GM23338 (cell line): Measurements from ENCODE around the gene HSPBP1. TPM values are rescaled to one million over a fixed set of nuclear protein-coding genes. Genes with fewer than 3 reads are reported as not detected.

Experiments used
- ATAC-seq: fragments of 200-7000 bp; cut with Tn5 transposase; 3 replicates; pipeline ENCODE4 v1.9.1; 2020
- DNase-seq: peaks from one replicate; pipeline ENCODE4 v3.0.0-alpha.2; 2015; ENCODE audit warnings: low spot score
- H2AFZ ChIP-seq: fragments of 200-600 bp; sonication (generic); 2 replicates; pipeline ENCODE4 v1.8.0; 2016; ENCODE audit warnings: antibody characterized with exemption, mild to moderate bottlenecking, moderate library complexity
- H3F3A ChIP-seq: fragments of 200-600 bp; sonication (generic); replicated peaks from 2 replicates; pipeline ENCODE4 v1.8.0; 2017; ENCODE audit warnings: antibody characterized with exemption, mixed run types, low read depth
- H3K27ac ChIP-seq: fragments of 200-600 bp; sonication (generic); 2 replicates; pipeline ENCODE4 v1.6.1; 2016; ENCODE audit warnings: low read depth
- H3K27me3 ChIP-seq: fragments of 200-600 bp; sonication (generic); 2 replicates; pipeline ENCODE4 v1.8.0; 2016; ENCODE audit warnings: mild to moderate bottlenecking, mixed run types, moderate library complexity; ENCODE audit not compliant: insufficient read depth
- H3K36me3 ChIP-seq: fragments of 200-600 bp; sonication (generic); 2 replicates; pipeline ENCODE4 v1.8.0; 2016; ENCODE audit warnings: mild to moderate bottlenecking; ENCODE audit not compliant: insufficient read depth
- H3K4me1 ChIP-seq: fragments of 200-600 bp; sonication (generic); 2 replicates; pipeline ENCODE4 v1.8.0; 2016; ENCODE audit warnings: mild to moderate bottlenecking, moderate library complexity; ENCODE audit not compliant: insufficient read depth
- H3K4me2 ChIP-seq: fragments of 200-600 bp; sonication (generic); 2 replicates; pipeline ENCODE4 v1.7.1; 2017; ENCODE audit warnings: mixed run types
- H3K4me3 ChIP-seq: fragments of 200-600 bp; sonication (generic); 2 replicates; pipeline ENCODE4 v1.6.1; 2016; ENCODE audit warnings: mixed run types
- H3K79me2 ChIP-seq: fragments of 200-600 bp; sonication (generic); replicated peaks from 2 replicates; pipeline ENCODE4 v1.8.0; 2017; ENCODE audit warnings: mild to moderate bottlenecking; ENCODE audit not compliant: insufficient read depth
- H3K9me2 ChIP-seq: fragments of 200-600 bp; sonication (generic); 2 replicates; pipeline ENCODE4 v1.8.0; 2017; ENCODE audit not compliant: insufficient read depth
- H4K20me1 ChIP-seq: fragments of 200-600 bp; sonication (generic); replicated peaks from 2 replicates; pipeline ENCODE4 v1.8.0; 2017; ENCODE audit warnings: mild to moderate bottlenecking; ENCODE audit not compliant: insufficient read depth
- H3K27ac Mint-ChIP-seq: 2 replicates; pipeline ENCODE4 v1.8.0; 2020; ENCODE audit warnings: inconsistent platforms, mild to moderate bottlenecking, moderate library complexity, mixed read lengths
- H3K27me3 Mint-ChIP-seq: 3 replicates; pipeline ENCODE4 v1.8.0; 2022; ENCODE audit warnings: low read depth, mild to moderate bottlenecking, moderate library complexity, mixed read lengths, inconsistent platforms; ENCODE audit not compliant: insufficient read depth, poor library complexity
- H3K36me3 Mint-ChIP-seq: 3 replicates; pipeline ENCODE4 v1.8.0; 2021; ENCODE audit warnings: low read depth, mild to moderate bottlenecking, inconsistent platforms, moderate library complexity, mixed read lengths
- H3K4me1 Mint-ChIP-seq: 3 replicates; pipeline ENCODE4 v1.8.0; 2020; ENCODE audit warnings: mild to moderate bottlenecking, inconsistent platforms, mixed read lengths
- H3K4me3 Mint-ChIP-seq: 3 replicates; pipeline ENCODE4 v1.8.0; 2021; ENCODE audit warnings: moderate library complexity, mild to moderate bottlenecking, inconsistent platforms, mixed read lengths
- H3K9me3 Mint-ChIP-seq: 3 replicates; pipeline ENCODE4 v1.8.0; 2020; ENCODE audit warnings: moderate library complexity, mild to moderate bottlenecking, inconsistent platforms, mixed read lengths
- CREB1 ChIP-seq: fragments of 250-450 bp; sonication (Bioruptor Pico); IDR thresholded peaks from 2 replicates; pipeline ENCODE4 v1.5.0; 2020; ENCODE audit warnings: low read depth, mild to moderate bottlenecking, moderate library complexity
- EZH2 ChIP-seq: fragments of 200-600 bp; sonication (generic); IDR thresholded peaks from one replicate; pipeline ENCODE4 v1.8.0; 2017; ENCODE audit warnings: antibody characterized with exemption, mild to moderate bottlenecking, low read depth; ENCODE audit not compliant: unreplicated experiment
- JUNB ChIP-seq: IDR thresholded peaks from one replicate; pipeline ENCODE4 v1.6.1; 2016; ENCODE audit warnings: antibody characterized with exemption; ENCODE audit not compliant: unreplicated experiment
- POLR2AphosphoS5 ChIP-seq: IDR thresholded peaks from 2 replicates; pipeline ENCODE4 v1.6.1; 2016; ENCODE audit warnings: antibody characterized with exemption, low read depth
- REST ChIP-seq: IDR thresholded peaks from one replicate; pipeline ENCODE4 v1.6.1; 2018; ENCODE audit warnings: antibody characterized with exemption; ENCODE audit not compliant: unreplicated experiment
- ZNF114 ChIP-seq: fragments of 250-450 bp; sonication (Bioruptor Pico); IDR thresholded peaks from 2 replicates; pipeline ENCODE4 v1.5.0; 2020; ENCODE audit warnings: mild to moderate bottlenecking, moderate library complexity
- ZNF331 ChIP-seq: fragments of 250-450 bp; sonication (Bioruptor Pico); IDR thresholded peaks from 2 replicates; pipeline ENCODE4 v1.5.0; 2020; ENCODE audit warnings: low read depth, mild to moderate bottlenecking, moderate library complexity
- polyA plus RNA-seq: library from polyadenylated mRNA; unstranded; fragments of >200 nt; fragmentation: Nextera tagmentation; extraction: Ambion mirVana; gene quantifications from 2 replicates; pipeline ENCODE4 v1.2.1, GENCODE V29; 2016
- total RNA-seq: library from RNA; depleted of rRNA; stranded (reverse); fragments of >200 nt; shearing (Covaris generic); gene quantifications from 2 replicates; pipeline ENCODE4 v1.2.3, GENCODE V29; 2014

The HSPBP1 gene
- total and polyA plus RNA-seq, 2 experiments from 2014 or later = 83.6 to 91.1 TPM

- peaks cover 28% of the 10 kb centered on the region for H3K4me1 Mint-ChIP-seq
- Histone ChIP-seq H3K4me3 (peak within 1 kb of the TSS; percentile 56), H3K4me1 (peaks cover 18% of the 10 kb centered on the region), H3K4me2 (peak within 1 kb of the TSS; percentile 80), H4K20me1 (peaks cover 3% of the 10 kb centered on the region; the same call in 1 of the 2 replicates), H3F3A (peaks cover 25% of the 10 kb centered on the region), H3K27ac (no peak within 1 kb of the TSS), H2AFZ (peak within 1 kb of the TSS; percentile 93), H3K36me3 (no peaks in the 10 kb centered on the region), H3K27me3 (no peaks in the 10 kb centered on the region), H3K79me2 (peaks cover 12% of the 10 kb centered on the region; the same call in 1 of the 2 replicates), H3K9me2 (no peaks in the 10 kb centered on the region)
- ATAC-seq = peak; percentile 7
- H3K9me3 Mint-ChIP-seq = no peaks in the 10 kb centered on the region
- peaks cover 11% of the 10 kb centered on the region for H3K36me3 Mint-ChIP-seq
- no peak for TF ChIP-seq ZNF331 (CRISPR knock-in tag)
- TF ChIP-seq EZH2 = no peak
- peak; percentile 39; the same call in 1 of the 2 replicates for TF ChIP-seq CREB1 (CRISPR knock-in tag)
- H3K27me3 Mint-ChIP-seq = peaks cover 24% of the 10 kb centered on the region
- DNase-seq = peak; percentile 95
- no peak within 1 kb of the TSS for H3K27ac Mint-ChIP-seq
- H3K4me3 Mint-ChIP-seq = peak within 1 kb of the TSS; percentile 74
These were observed 3.9 kb upstream of the HSPBP1 start, which contains the start of gene BRSK1 for GRCh38 chr19:55283548-55284377. TSS of gene BRSK1 (plus strand) at chr19:55283997. CDS start at chr19:55284443, 446 bp downstream.

DNA sequence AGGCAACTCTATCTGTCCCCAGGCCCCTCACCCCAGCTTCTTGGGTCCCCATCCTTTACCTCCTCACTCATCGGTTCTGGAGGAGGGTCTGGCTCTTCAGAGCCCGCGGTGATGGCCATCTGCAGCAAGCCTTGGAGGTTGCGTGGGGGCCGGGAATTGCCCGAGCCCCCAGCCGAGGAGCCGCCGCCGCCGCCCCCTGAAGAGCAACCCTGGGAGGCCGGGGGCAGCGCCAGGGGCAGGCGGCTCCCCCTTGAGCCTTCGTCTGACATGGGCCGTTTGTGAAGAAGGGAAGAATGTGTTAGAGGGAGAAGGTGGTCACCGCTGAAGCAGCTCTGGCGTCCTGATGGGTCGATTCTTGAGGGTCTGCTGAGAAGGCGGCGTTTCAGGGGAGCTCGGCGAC, 570 bp downstream of the HSPBP1 start:
- H3K4me2 ChIP-seq = peak overlapping the region; percentile 95
- Mint-ChIP-seq H3K27ac (peak overlapping the region; percentile 98), H3K36me3 (peaks cover 8% of the 10 kb centered on the region; the same call in 2 of the 3 replicates), H3K27me3 (peaks cover 26% of the 10 kb centered on the region), H3K4me3 (peak overlapping the region; percentile 95), H3K4me1 (peaks cover 18% of the 10 kb centered on the region), H3K9me3 (no peaks in the 10 kb centered on the region)
- TF ChIP-seq JUNB (no peak), CREB1 (CRISPR knock-in tag) (no peak), EZH2 (no peak), ZNF114 (CRISPR knock-in tag) (no peak)
- peaks cover 11% of the 10 kb centered on the region; the same call in 1 of the 2 replicates for H3K79me2 ChIP-seq
- no peaks in the 10 kb centered on the region for H3K27me3 ChIP-seq
- H3K4me3 ChIP-seq = peak overlapping the region; percentile 96
- peak; percentile 1; the same call in 1 of the 3 replicates for ATAC-seq
- peaks cover 21% of the 10 kb centered on the region for H3F3A ChIP-seq
- no peaks in the 10 kb centered on the region for H3K36me3 ChIP-seq
- H3K9me2 ChIP-seq = no peaks in the 10 kb centered on the region
- peaks cover 5% of the 10 kb centered on the region for H4K20me1 ChIP-seq
- peak overlapping the region; percentile 98 for H3K27ac ChIP-seq
- no peak for DNase-seq
- H2AFZ ChIP-seq = no peak overlapping the region
- H3K4me1 ChIP-seq = peaks cover 18% of the 10 kb centered on the region

GRCh38 chr19:55278391-55279135, 1.3 kb downstream of the HSPBP1 start:
- peaks cover 16% of the 10 kb centered on the region for H3K4me1 ChIP-seq
- H3K27me3 ChIP-seq = no peaks in the 10 kb centered on the region
- peaks cover 21% of the 10 kb centered on the region for H3F3A ChIP-seq
- H3K79me2 ChIP-seq = peaks cover 11% of the 10 kb centered on the region; the same call in 1 of the 2 replicates
- no peaks in the 10 kb centered on the region for H3K36me3 ChIP-seq
- H3K27ac Mint-ChIP-seq = no peak overlapping the region
- DNase-seq (no peak), ATAC-seq (no peak)
- H2AFZ ChIP-seq = no peak overlapping the region
- H3K4me3 ChIP-seq = peak overlapping the region; percentile 96
- H4K20me1 ChIP-seq = peaks cover 7% of the 10 kb centered on the region
- H3K4me1 Mint-ChIP-seq = peaks cover 16% of the 10 kb centered on the region
- peaks cover 26% of the 10 kb centered on the region for H3K27me3 Mint-ChIP-seq
- H3K27ac ChIP-seq = no peak overlapping the region
- H3K4me3 Mint-ChIP-seq = peak overlapping the region; percentile 95
- peak overlapping the region; percentile 95 for H3K4me2 ChIP-seq
- H3K36me3 Mint-ChIP-seq = peaks cover 10% of the 10 kb centered on the region; the same call in 2 of the 3 replicates
- H3K9me2 ChIP-seq = no peaks in the 10 kb centered on the region
- no peaks in the 10 kb centered on the region for H3K9me3 Mint-ChIP-seq
- TF ChIP-seq POLR2AphosphoS5 = no peak
- no peak for TF ChIP-seq REST
- no peak for TF ChIP-seq EZH2
- TF ChIP-seq CREB1 (CRISPR knock-in tag) = no peak
- TF ChIP-seq JUNB = no peak
